HUES6 (cell line): ENCODE results near the gene CCL1.

Experiments used
- H3K27ac ChIP-seq: 2 replicates; pipeline ENCODE4 v1.7.0; 2013; ENCODE audit warnings: low read depth, mild to moderate bottlenecking, low read length, inconsistent platforms
- H3K27me3 ChIP-seq: 2 replicates; pipeline ENCODE4 v1.6.1; 2013; ENCODE audit warnings: low read length; ENCODE audit not compliant: control insufficient read depth, insufficient read depth
- H3K36me3 ChIP-seq: 2 replicates; pipeline ENCODE4 v1.6.1; 2013; ENCODE audit warnings: low read length; ENCODE audit not compliant: control insufficient read depth, insufficient read depth
- H3K4me1 ChIP-seq: 2 replicates; pipeline ENCODE4 v1.6.1; 2013; ENCODE audit warnings: low read length; ENCODE audit not compliant: control insufficient read depth, insufficient read depth
- H3K4me3 ChIP-seq: 2 replicates; pipeline ENCODE4 v1.5.1; 2013; ENCODE audit warnings: low read depth, low read length
- H3K9ac ChIP-seq: one replicate; pipeline ENCODE4 v1.6.1; 2013; ENCODE audit warnings: mild to moderate bottlenecking, low read length
- H3K9me3 ChIP-seq: 2 replicates; pipeline ENCODE4 v1.6.1; 2013; ENCODE audit warnings: low read depth, low read length; ENCODE audit not compliant: control insufficient read depth, insufficient read depth

The CCL1 gene

GRCh38 chr17:34397265-34397664 lies 34.2 kb upstream of the CCL1 start:
- no peak overlapping the region for H3K4me3 ChIP-seq
- H3K27ac ChIP-seq, result no peak overlapping the region
- no peaks in the 10 kb centered on the region for H3K36me3 ChIP-seq
- H3K27me3 ChIP-seq, result no peaks in the 10 kb centered on the region
- H3K9ac ChIP-seq, result no peak overlapping the region
- no peaks in the 10 kb centered on the region for H3K9me3 ChIP-seq
- H3K4me1 ChIP-seq, result peaks cover 5% of the 10 kb centered on the region; the same call in 1 of the 2 replicates

GRCh38 chr17:34393401-34393800 lies 30.4 kb upstream of the CCL1 start:
- H3K27me3 ChIP-seq, result no peaks in the 10 kb centered on the region
- H3K4me3 ChIP-seq, result no peak overlapping the region
- peaks cover 5% of the 10 kb centered on the region; the same call in 1 of the 2 replicates for H3K4me1 ChIP-seq

GRCh38 chr17:34391241-34391640 lies 28.2 kb upstream of the CCL1 start:
- Histone ChIP-seq H3K4me1 (peaks cover 7% of the 10 kb centered on the region), H3K36me3 (no peaks in the 10 kb centered on the region), H3K27ac (no peak overlapping the region), H3K27me3 (no peaks in the 10 kb centered on the region), H3K9ac (no peak overlapping the region), H3K9me3 (no peaks in the 10 kb centered on the region), H3K4me3 (no peak overlapping the region)

More at GRCh38 chr17:34393401-34393800, 30.4 kb upstream of the CCL1 start:
- no peak overlapping the region for H3K9ac ChIP-seq
- no peaks in the 10 kb centered on the region for H3K9me3 ChIP-seq
- no peaks in the 10 kb centered on the region for H3K36me3 ChIP-seq
- no peak overlapping the region for H3K27ac ChIP-seq

- Histone ChIP-seq H3K27me3 (no peaks in the 10 kb centered on the region), H3K9ac (no peak overlapping the region), H3K4me3 (no peak overlapping the region), H3K9me3 (no peaks in the 10 kb centered on the region), H3K36me3 (no peaks in the 10 kb centered on the region), H3K27ac (no peak overlapping the region), H3K4me1 (peaks cover 7% of the 10 kb centered on the region; the same call in 1 of the 2 replicates)
Observed at GRCh38 chr17:34390649-34391048, 27.6 kb upstream of the CCL1 start.

GRCh38 chr17:34389126-34389750 lies 26.2 kb upstream of the CCL1 start:
- H3K9me3 ChIP-seq, result no peaks in the 10 kb centered on the region
- H3K9ac ChIP-seq, result no peak overlapping the region
- no peak overlapping the region for H3K4me3 ChIP-seq
- H3K36me3 ChIP-seq, result no peaks in the 10 kb centered on the region
- H3K27me3 ChIP-seq, result no peaks in the 10 kb centered on the region
- peaks cover 7% of the 10 kb centered on the region; the same call in 1 of the 2 replicates for H3K4me1 ChIP-seq
- no peak overlapping the region for H3K27ac ChIP-seq

GRCh38 chr17:34387566-34387965 lies 24.5 kb upstream of the CCL1 start:
- H3K4me1 ChIP-seq, result peaks cover 7% of the 10 kb centered on the region; the same call in 1 of the 2 replicates
- no peak overlapping the region for H3K4me3 ChIP-seq
- H3K27ac ChIP-seq, result no peak overlapping the region

GRCh38 chr17:34386697-34387550 lies 23.9 kb upstream of the CCL1 start:
- Histone ChIP-seq H3K4me3 (no peak overlapping the region), H3K27me3 (no peaks in the 10 kb centered on the region), H3K36me3 (no peaks in the 10 kb centered on the region), H3K4me1 (peaks cover 7% of the 10 kb centered on the region; the same call in 1 of the 2 replicates), H3K27ac (no peak overlapping the region), H3K9ac (no peak overlapping the region), H3K9me3 (no peaks in the 10 kb centered on the region)

More at GRCh38 chr17:34387566-34387965, 24.5 kb upstream of the CCL1 start:
- H3K36me3 ChIP-seq, result no peaks in the 10 kb centered on the region
- H3K27me3 ChIP-seq, result no peaks in the 10 kb centered on the region
- H3K9ac ChIP-seq, result no peak overlapping the region
- no peaks in the 10 kb centered on the region for H3K9me3 ChIP-seq

GRCh38 chr17:34386343-34386696 lies 23.3 kb upstream of the CCL1 start:
- H3K4me3 ChIP-seq, result no peak overlapping the region
- peaks cover 7% of the 10 kb centered on the region; the same call in 1 of the 2 replicates for H3K4me1 ChIP-seq
- no peak overlapping the region for H3K27ac ChIP-seq
- no peaks in the 10 kb centered on the region for H3K27me3 ChIP-seq
- no peak overlapping the region for H3K9ac ChIP-seq
- H3K36me3 ChIP-seq, result no peaks in the 10 kb centered on the region
- H3K9me3 ChIP-seq, result no peaks in the 10 kb centered on the region

GRCh38 chr17:34384822-34385605 lies 22.0 kb upstream of the CCL1 start:
- Histone ChIP-seq H3K36me3 (no peaks in the 10 kb centered on the region), H3K9me3 (no peaks in the 10 kb centered on the region), H3K9ac (no peak overlapping the region), H3K27ac (no peak overlapping the region), H3K4me1 (peaks cover 7% of the 10 kb centered on the region; the same call in 1 of the 2 replicates), H3K27me3 (no peaks in the 10 kb centered on the region), H3K4me3 (no peak overlapping the region)

GRCh38 chr17:34384271-34384670 lies 21.2 kb upstream of the CCL1 start:
- Histone ChIP-seq H3K9me3 (no peaks in the 10 kb centered on the region), H3K4me3 (no peak overlapping the region), H3K4me1 (peaks cover 7% of the 10 kb centered on the region; the same call in 1 of the 2 replicates), H3K36me3 (no peaks in the 10 kb centered on the region), H3K27me3 (no peaks in the 10 kb centered on the region), H3K27ac (no peak overlapping the region), H3K9ac (no peak overlapping the region)
